ENCODE results near the gene ASB15. TPM values are rescaled to one million over a fixed set of nuclear protein-coding genes. Genes with fewer than 3 reads are reported as not detected.

Gene ASB15
- total and polyA plus RNA-seq, 2 of the 8 experiments (the other 6 are each of a cell fraction or from before 2014, with no cell fraction given): not detected

- TF ChIP-seq EGR1 (IDR thresholded peaks at IDR 0.05; ENCODE audit: borderline replicate concordance, low read depth, low read length): no peak
- no peak for TF ChIP-seq NRF1 (IDR thresholded peaks at IDR 0.05; ENCODE audit: low read depth, low read length)
- no peak for TF ChIP-seq HDAC2 (IDR thresholded peaks at IDR 0.05; ENCODE audit: borderline replicate concordance in 1 of 2, low read depth in 2 of 2, low read length in 2 of 2)
- TF ChIP-seq SIN3A (conservative IDR thresholded peaks at IDR 0.05 in 1 of 2, IDR thresholded peaks at IDR 0.05 in 1 of 2; ENCODE audit: low read depth in 1 of 2, low read length in 2 of 2): no peak
- no peak for TF ChIP-seq ATF3 (IDR thresholded peaks at IDR 0.05; ENCODE audit: insufficient read depth, low read depth, low read length)
- no peak for TF ChIP-seq BRCA1 (IDR thresholded peaks at IDR 0.05; ENCODE audit: low read depth, low read length)
Measured at GRCh38 chr7:123673752-123674398, 72.3 kb downstream of the ASB15 start (continued).
